Thyroid gland (tissue), 4 donors: Measurements from ENCODE around the gene NAA15. TPM values are rescaled to one million over a fixed set of nuclear protein-coding genes. Genes with fewer than 3 reads are reported as not detected.
"Not testable (repeated sequence)": the region's sequence is repeated elsewhere in the genome, so short reads cannot be mapped to it uniquely, and the experiment has no call there.

Experiments
- DNase-seq, 2 donors: peaks; one replicate each; pipeline ENCODE4 v3.0.0-alpha.2; 2019
- H3K27ac ChIP-seq, 3 donors: fragments of 200-600 bp; sonication (generic); 1 replicate in 2 of 3; 2 replicates in 1 of 3; pipeline ENCODE4 v1.5.1; 2016 to 2019; ENCODE audit warnings: mild to moderate bottlenecking in 1 of 3, moderate library complexity in 1 of 3
- H3K27me3 ChIP-seq: fragments of 200-600 bp; sonication (generic); one replicate; pipeline ENCODE4 v1.5.1; 2019
- H3K36me3 ChIP-seq, 2 donors: fragments of 200-600 bp; sonication (generic); one replicate each; pipeline ENCODE4 v1.5.1; 2016 to 2019
- H3K4me1 ChIP-seq, 2 donors: fragments of 200-600 bp; sonication (generic); one replicate each; pipeline ENCODE4 v1.5.1; 2017 to 2019
- H3K4me3 ChIP-seq, 3 donors: fragments of 200-600 bp; sonication (generic); replicated peaks in 1 of 3; 1 replicate in 2 of 3; 2 replicates in 1 of 3; pipeline ENCODE4 v1.5.1; 2016; ENCODE audit warnings: mild to moderate bottlenecking in 1 of 3
- H3K9me3 ChIP-seq: fragments of 200-600 bp; sonication (generic); one replicate; pipeline ENCODE4 v1.5.1; 2017
- CTCF ChIP-seq, 6 experiments: fragments of 200-600 bp in 3 of 6; fragments of 450-650 bp in 3 of 6; sonication (generic) in 3 of 6; IDR thresholded peaks; one replicate each; pipeline ENCODE4 v1.5.1; 2016 to 2019; ENCODE audit warnings: antibody characterized with exemption in 6 of 6, mild to moderate bottlenecking in 2 of 6, inconsistent platforms in 1 of 6, moderate library complexity in 1 of 6
- POLR2A ChIP-seq, 2 donors: fragments of 450-650 bp; IDR thresholded peaks; one replicate each; pipeline ENCODE4 v1.6.1; 2017; ENCODE audit warnings: antibody characterized with exemption in 2 of 2, mild to moderate bottlenecking in 2 of 2, moderate library complexity in 1 of 2
- WGBS, 2 donors: methylation state at CpG; one replicate each; pipeline ENCODE4 v1.1.5; 2017; 5-methylcytosine and 5-hydroxymethylcytosine counted together
- intact Hi-C: fragments of 100-400 bp; cut with DNase I; formaldehyde crosslinking; loops from one replicate; pipeline ENCODE4 v1.15.1; 2023
- total RNA-seq, 4 donors: library from RNA; depleted of rRNA; stranded (reverse); fragments of >200 nt; gene quantifications; one replicate each; pipeline ENCODE4 v1.2.3, GENCODE V29; 2016

The NAA15 gene
- total RNA-seq, 4 donors from 2014 or later, result 21.7 to 47.7 (median 24.6) TPM

GRCh38 chr4:139317635-139318034, 16.3 kb downstream of the NAA15 start:
- H3K4me1 ChIP-seq, result peaks cover 18 to 26% of the 10 kb centered on the region in 2 donors

GRCh38 chr4:139319571-139319970, 18.3 kb downstream of the NAA15 start:
- H3K27me3 ChIP-seq, result no peaks in the 10 kb centered on the region
- H3K9me3 ChIP-seq, result no peaks in the 10 kb centered on the region
- WGBS, 2 donors, result 85 to 87% methylated on average over 1 of the region's 1 CpG
- H3K4me1 ChIP-seq, result peaks cover 17 to 21% of the 10 kb centered on the region in 2 donors
- TF ChIP-seq CTCF (IDR thresholded peaks at IDR 0.05), result no peak
- no peak for TF ChIP-seq POLR2A (IDR thresholded peaks at IDR 0.05)
- H3K27ac ChIP-seq, result no peak overlapping the region
- DNase-seq, result no peak
- intact Hi-C loops, result no loop called here
- H3K4me3 ChIP-seq, result no peak overlapping the region
- no peaks in the 10 kb centered on the region for H3K36me3 ChIP-seq

More at GRCh38 chr4:139317635-139318034, 16.3 kb downstream of the NAA15 start:
- no peaks in the 10 kb centered on the region for H3K27me3 ChIP-seq
- no peak for DNase-seq
- no peak overlapping the region for H3K4me3 ChIP-seq
- intact Hi-C loops, result no loop called here
- H3K9me3 ChIP-seq, result no peaks in the 10 kb centered on the region
- TF ChIP-seq CTCF (IDR thresholded peaks at IDR 0.05) (no peak), POLR2A (IDR thresholded peaks at IDR 0.05) (no peak)
- H3K27ac ChIP-seq, result no peak overlapping the region
- H3K36me3 ChIP-seq, result no peaks in the 10 kb centered on the region

GRCh38 chr4:139322070-139322469, 20.8 kb downstream of the NAA15 start:
- H3K36me3 ChIP-seq, H3K27me3 ChIP-seq, DNase-seq, intact Hi-C loops, H3K9me3 ChIP-seq, H3K4me3 ChIP-seq, H3K27ac ChIP-seq: not testable (repeated sequence)
- H3K4me1 ChIP-seq, result peaks cover 9 to 20% of the 10 kb centered on the region in 2 donors
- 54 to 73% methylated on average over 1 of the region's 1 CpG for WGBS, 2 donors

- peaks cover 9 to 20% of the 10 kb centered on the region in 2 donors for H3K4me1 ChIP-seq
- intact Hi-C loops, H3K27me3 ChIP-seq, H3K36me3 ChIP-seq, DNase-seq, H3K27ac ChIP-seq, H3K4me3 ChIP-seq, H3K9me3 ChIP-seq: not testable (repeated sequence)
- 96 to 98% methylated on average over 6 of the region's 6 CpGs for WGBS, 2 donors
Observed at GRCh38 chr4:139322541-139322940, 21.2 kb downstream of the NAA15 start.

- Histone ChIP-seq H3K4me1 (peaks cover 9 to 20% of the 10 kb centered on the region in 2 donors), H3K36me3 (no peaks in the 10 kb centered on the region), H3K4me3 (no peak overlapping the region), H3K27ac (no peak overlapping the region), H3K27me3 (no peaks in the 10 kb centered on the region), H3K9me3 (no peaks in the 10 kb centered on the region)
- intact Hi-C loops, result no loop called here
- WGBS, 2 donors, result 88 to 91% methylated on average over 6 of the region's 6 CpGs
- no peak for DNase-seq
- TF ChIP-seq CTCF (IDR thresholded peaks at IDR 0.05) (no peak), POLR2A (IDR thresholded peaks at IDR 0.05) (no peak)
Observed at GRCh38 chr4:139324620-139325019, 23.3 kb downstream of the NAA15 start.

- Histone ChIP-seq H3K36me3 (no peaks in the 10 kb centered on the region), H3K9me3 (no peaks in the 10 kb centered on the region), H3K27ac (no peak overlapping the region), H3K4me1 (no peaks in the 10 kb centered on the region), H3K4me3 (no peak overlapping the region), H3K27me3 (no peaks in the 10 kb centered on the region)
- no peak for DNase-seq
- WGBS, 2 donors, result 80 to 84% methylated on average over 4 of the region's 4 CpGs
- intact Hi-C loops, result no loop called here
- TF ChIP-seq POLR2A (IDR thresholded peaks at IDR 0.05) (no peak), CTCF (IDR thresholded peaks at IDR 0.05) (no peak)
Observed at GRCh38 chr4:139329665-139330200, 28.4 kb downstream of the NAA15 start.
